Kidney epithelial cell (primary cell): ENCODE measurements around the gene FOXK1. TPM values are rescaled to one million over a fixed set of nuclear protein-coding genes. Genes with fewer than 3 reads are reported as not detected.
"Not testable (repeated sequence)": the region's sequence is repeated elsewhere in the genome, so short reads cannot be mapped to it uniquely, and the experiment has no call there.

Experiments
- DNase-seq: peaks from one replicate; pipeline ENCODE4 v3.0.0-alpha.2; 2010; ENCODE audit warnings: low read depth
- H3K27me3 ChIP-seq: 2 replicates; pipeline ENCODE4 v1.6.0; 2011; ENCODE audit warnings: low read length; ENCODE audit not compliant: control insufficient read depth, insufficient read depth
- H3K36me3 ChIP-seq: 2 replicates; pipeline ENCODE4 v1.5.1; 2011; ENCODE audit warnings: low read length; ENCODE audit not compliant: control insufficient read depth, insufficient read depth
- H3K4me3 ChIP-seq: 2 replicates; pipeline ENCODE4 v1.5.1; 2011; ENCODE audit warnings: low read depth, mild to moderate bottlenecking, control low read depth, low read length
- total RNA-seq: library from RNA; depleted of rRNA; stranded (reverse); fragments of >200 nt; gene quantifications from 2 replicates; pipeline ENCODE4 v1.2.3, GENCODE V29; 2015
- TF ChIP-seq, protein P1 (sequence below): IDR thresholded peaks from 2 replicates; pipeline ENCODE4 v1.5.1; 2011; ENCODE audit warnings: mild to moderate bottlenecking, moderate library complexity, low read length, control low read depth, inconsistent platforms; ENCODE audit not compliant: insufficient read depth, poor library complexity, severe bottlenecking

Gene FOXK1
- total RNA-seq, 1 donor from 2014 or later: 48.2 TPM

DNA sequence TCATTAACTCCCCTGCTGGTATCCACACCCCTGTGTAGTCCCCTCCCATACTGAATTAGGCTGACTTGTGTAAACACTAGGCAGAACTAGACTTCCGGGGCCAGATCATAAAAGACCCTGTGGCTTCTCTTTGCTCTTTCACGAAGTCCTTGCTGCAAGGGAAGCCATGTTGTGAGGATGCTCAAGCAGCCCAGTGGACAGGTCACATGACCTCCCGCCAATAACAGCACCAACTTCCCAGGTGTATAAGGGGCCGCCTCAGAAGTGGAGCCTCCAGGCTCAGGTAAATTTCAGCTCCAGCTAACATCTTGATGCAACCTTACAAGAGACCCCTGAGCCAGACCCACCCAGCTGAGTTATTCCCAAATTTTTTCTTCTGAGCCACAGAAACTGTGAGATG is 11.3 kb upstream of the FOXK1 start:
- TF ChIP-seq, protein P1, sequence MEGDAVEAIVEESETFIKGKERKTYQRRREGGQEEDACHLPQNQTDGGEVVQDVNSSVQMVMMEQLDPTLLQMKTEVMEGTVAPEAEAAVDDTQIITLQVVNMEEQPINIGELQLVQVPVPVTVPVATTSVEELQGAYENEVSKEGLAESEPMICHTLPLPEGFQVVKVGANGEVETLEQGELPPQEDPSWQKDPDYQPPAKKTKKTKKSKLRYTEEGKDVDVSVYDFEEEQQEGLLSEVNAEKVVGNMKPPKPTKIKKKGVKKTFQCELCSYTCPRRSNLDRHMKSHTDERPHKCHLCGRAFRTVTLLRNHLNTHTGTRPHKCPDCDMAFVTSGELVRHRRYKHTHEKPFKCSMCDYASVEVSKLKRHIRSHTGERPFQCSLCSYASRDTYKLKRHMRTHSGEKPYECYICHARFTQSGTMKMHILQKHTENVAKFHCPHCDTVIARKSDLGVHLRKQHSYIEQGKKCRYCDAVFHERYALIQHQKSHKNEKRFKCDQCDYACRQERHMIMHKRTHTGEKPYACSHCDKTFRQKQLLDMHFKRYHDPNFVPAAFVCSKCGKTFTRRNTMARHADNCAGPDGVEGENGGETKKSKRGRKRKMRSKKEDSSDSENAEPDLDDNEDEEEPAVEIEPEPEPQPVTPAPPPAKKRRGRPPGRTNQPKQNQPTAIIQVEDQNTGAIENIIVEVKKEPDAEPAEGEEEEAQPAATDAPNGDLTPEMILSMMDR: no peak
- DNase-seq: no peak

DNA sequence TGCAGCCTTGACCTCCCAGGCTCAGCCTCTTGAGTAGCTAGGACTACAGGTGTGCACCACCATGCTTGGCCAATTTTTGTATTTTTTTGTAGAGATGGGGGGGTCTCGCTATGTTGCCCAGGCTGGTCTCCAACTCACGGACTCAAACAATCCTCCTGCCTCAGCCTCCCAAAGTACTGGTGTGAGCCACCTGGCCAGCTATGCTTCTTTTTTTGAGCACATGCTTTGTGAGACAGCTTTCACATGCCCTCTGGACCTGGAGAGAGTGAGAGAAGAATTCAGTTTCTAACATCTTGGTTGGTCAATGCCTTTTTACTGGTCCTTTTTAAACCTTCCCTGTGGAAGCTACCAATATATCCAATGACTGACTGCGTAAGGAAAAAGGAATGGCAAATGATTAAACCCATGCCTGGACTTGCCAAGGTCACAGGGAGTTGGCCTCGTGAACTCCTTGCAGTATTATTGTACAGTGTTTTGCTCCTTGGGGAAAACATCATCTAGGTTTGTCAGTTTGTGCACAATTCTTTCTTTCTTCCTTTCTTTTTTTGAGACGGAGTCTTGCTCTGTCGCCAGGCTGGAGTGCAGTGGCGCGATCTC is 6.2 kb upstream of the FOXK1 start:
- Histone ChIP-seq H3K4me3 (no peak overlapping the region), H3K36me3 (no peaks in the 10 kb centered on the region), H3K27me3 (no peaks in the 10 kb centered on the region)
- DNase-seq: no peak
- TF ChIP-seq, protein P1: no peak

More for the DNA sequence above, 11.3 kb upstream of the FOXK1 start:
- Histone ChIP-seq H3K27me3 (no peaks in the 10 kb centered on the region), H3K36me3 (no peaks in the 10 kb centered on the region), H3K4me3 (no peak overlapping the region)

DNA sequence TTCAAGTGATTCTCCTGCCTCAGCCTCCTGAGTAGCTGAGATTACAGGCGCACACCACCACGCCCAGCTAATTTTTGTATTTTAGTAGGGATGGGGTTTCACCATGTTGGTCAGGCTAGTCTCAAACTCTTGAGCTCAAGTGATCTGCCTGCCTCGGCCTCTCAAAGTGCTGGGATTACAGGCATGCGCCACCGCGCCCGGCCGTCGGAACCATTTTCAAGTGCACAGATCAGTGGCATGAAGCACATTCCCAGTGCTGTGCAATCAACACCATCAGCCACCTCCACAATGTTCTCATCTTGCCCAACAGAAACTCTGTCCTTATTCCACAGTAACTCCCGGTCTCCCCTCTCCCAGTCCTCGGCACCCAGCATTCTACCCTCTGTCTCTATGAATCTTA is 4.6 kb upstream of the FOXK1 start:
- not testable (repeated sequence) for DNase-seq, H3K36me3 ChIP-seq, H3K27me3 ChIP-seq, H3K4me3 ChIP-seq

DNA sequence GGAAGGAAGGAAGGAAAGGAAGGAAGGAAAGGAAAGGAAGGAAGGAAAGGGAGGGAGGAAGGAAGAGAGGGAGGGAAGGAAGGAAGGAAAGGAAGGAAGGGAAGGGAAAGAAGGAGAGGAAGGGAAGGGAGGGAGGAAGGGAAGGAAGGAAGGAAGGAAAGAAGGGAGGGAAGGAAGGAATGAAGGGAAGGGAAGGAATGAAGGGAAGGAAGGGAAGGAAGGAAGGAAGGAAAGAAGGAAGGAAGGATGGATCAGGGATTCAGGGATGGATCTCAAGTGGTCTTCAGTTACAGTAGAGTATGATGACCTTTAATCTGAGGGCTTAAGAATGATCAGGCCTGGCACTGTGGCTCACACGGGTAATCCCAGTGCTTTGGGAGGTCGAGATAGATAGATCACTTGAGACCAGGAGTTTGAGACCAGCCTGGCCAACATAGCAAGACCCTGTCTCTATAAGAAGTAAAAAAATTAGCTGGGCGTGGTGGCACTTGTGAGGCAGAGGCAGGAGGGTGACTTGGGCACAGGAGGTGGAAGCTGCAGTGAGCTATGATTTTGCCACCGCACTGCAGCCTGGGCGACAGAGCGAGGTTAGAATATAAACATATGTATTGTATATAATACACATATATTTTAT is 760 bp upstream of the FOXK1 start:
- H3K36me3 ChIP-seq: peaks cover 2% of the 10 kb centered on the region
- no peaks in the 10 kb centered on the region for H3K27me3 ChIP-seq
- peak overlapping the region; percentile 42 for H3K4me3 ChIP-seq
- DNase-seq: no peak
- TF ChIP-seq, protein P1: no peak

DNA sequence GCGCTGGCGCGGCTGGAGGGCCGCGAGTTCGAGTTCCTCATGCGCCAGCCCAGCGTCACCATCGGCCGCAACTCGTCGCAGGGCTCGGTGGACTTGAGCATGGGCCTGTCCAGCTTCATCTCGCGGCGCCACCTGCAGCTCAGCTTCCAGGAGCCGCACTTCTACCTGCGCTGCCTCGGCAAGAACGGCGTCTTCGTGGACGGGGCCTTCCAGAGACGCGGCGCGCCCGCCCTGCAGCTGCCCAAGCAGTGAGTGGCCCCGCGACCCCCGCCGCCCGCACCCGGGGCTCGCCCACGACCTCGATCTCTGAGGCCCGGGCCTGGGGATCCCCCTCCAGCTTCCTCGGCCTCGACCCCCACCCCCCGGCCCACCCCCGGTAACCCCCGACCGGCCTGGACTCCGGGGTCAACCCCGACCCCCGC is 537 bp downstream of the FOXK1 start:
- Histone ChIP-seq H3K36me3 (peaks cover 2% of the 10 kb centered on the region), H3K27me3 (no peaks in the 10 kb centered on the region), H3K4me3 (peak overlapping the region; percentile 65)
- TF ChIP-seq, protein P1: peak; percentile 7
- no peak for DNase-seq

DNA sequence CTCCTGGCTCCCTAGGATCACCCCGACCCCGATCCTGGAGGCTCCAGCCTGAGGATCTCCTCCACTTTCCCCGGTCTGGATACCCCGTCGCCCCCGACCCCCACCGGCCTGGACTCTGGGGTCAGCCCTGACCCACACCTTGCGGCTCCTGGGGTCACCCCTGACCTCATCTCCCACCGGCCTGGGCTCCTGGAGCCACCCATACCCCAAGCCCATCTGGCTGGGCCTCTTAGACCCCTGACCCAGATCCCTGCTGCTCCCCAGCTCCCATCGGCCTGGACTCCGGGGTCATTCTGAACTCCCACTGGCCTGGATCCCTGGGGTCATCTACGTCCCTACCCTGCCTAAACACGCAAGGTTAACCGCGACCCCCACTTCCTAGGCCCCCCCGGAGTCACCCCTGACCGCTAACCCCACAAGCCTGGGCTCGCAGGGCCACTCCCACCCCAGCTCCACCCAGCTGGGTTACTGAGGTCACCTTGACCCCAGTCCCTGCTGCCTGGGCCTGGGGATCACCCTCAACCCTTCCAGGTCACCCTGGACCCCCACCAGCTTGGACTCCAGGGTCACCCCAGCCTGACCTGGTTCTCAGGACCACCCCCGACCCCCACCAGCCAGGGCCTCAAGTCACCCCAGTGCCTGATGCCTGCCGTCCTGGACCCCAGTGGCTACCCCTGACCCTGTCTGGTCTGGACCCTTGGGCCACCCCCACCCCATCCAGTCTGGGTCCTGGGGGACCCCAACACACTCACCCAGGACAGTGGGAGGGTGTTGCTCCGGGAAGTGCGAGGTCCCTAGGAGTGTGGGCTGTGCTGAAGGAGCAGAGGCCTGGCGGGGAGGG is 1.2 kb downstream of the FOXK1 start:
- H3K36me3 ChIP-seq: peaks cover 2% of the 10 kb centered on the region
- H3K4me3 ChIP-seq: peak overlapping the region; percentile 65
- no peak for DNase-seq
- H3K27me3 ChIP-seq: no peaks in the 10 kb centered on the region
- TF ChIP-seq, protein P1: no peak
